Measurements from ENCODE around the gene NRAP.

DNA sequence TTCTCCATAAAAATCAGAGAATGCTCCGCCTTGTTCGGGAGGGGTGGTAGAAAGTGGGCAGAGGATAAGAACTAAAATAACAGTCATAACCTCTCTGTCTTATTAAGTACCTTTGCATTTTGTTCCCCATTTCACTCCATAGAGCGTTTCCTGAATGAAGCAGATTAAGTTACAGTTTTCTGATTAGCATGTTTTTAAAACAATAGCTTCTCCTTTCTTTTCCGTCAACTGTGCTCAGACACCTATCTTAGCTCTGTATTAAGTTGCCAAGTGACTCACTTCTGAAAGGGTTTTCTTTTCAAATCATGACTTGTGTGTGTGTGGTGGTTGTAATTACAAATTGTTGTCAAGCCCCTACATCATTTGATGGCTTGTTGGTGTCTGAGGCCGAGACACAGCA, 109.6 kb downstream of the NRAP start:
- TF ChIP-seq POLR2AphosphoS5 (IDR thresholded peaks at IDR 0.05; ENCODE audit: low read depth, low read length), result no peak
- no peak for TF ChIP-seq POLR2A (IDR thresholded peaks at IDR 0.05; ENCODE audit: low read depth, low read length)
- TF ChIP-seq TAF1 (IDR thresholded peaks at IDR 0.05; ENCODE audit: borderline replicate concordance, low read depth, low read length), result no peak
